Osteocyte (in vitro differentiated cells): ENCODE data around the gene HMCN1. TPM values are rescaled to one million over a fixed set of nuclear protein-coding genes. Genes with fewer than 3 reads are reported as not detected.

Experiments used
- DNase-seq: peaks from one replicate; pipeline ENCODE4 v3.0.0; 2021; ENCODE audit warnings: mixed read lengths; ENCODE audit not compliant: unreplicated experiment; ENCODE audit errors: extremely low spot score
- H3K27ac Mint-ChIP-seq: one replicate; pipeline ENCODE4 v1.8.0; 2021; ENCODE audit warnings: mild to moderate bottlenecking, mixed read lengths; ENCODE audit not compliant: unreplicated experiment
- H3K27me3 Mint-ChIP-seq: one replicate; pipeline ENCODE4 v1.8.0; 2021; ENCODE audit warnings: mixed read lengths; ENCODE audit not compliant: unreplicated experiment
- H3K36me3 Mint-ChIP-seq: one replicate; pipeline ENCODE4 v1.8.0; 2021; ENCODE audit warnings: mixed read lengths; ENCODE audit not compliant: unreplicated experiment
- H3K4me1 Mint-ChIP-seq: one replicate; pipeline ENCODE4 v1.8.0; 2021; ENCODE audit warnings: mixed read lengths; ENCODE audit not compliant: unreplicated experiment
- H3K4me3 Mint-ChIP-seq: one replicate; pipeline ENCODE4 v1.8.0; 2021; ENCODE audit warnings: mild to moderate bottlenecking, moderate library complexity, mixed read lengths; ENCODE audit not compliant: unreplicated experiment
- H3K9me3 Mint-ChIP-seq: one replicate; pipeline ENCODE4 v1.8.0; 2021; ENCODE audit warnings: mixed read lengths; ENCODE audit not compliant: unreplicated experiment
- total RNA-seq: library from RNA; stranded (reverse); gene quantifications from 2 replicates; pipeline ENCODE4 v1.2.1, GENCODE V29; 2021
- TF ChIP-seq, protein P1 (sequence below): fragments of 200-600 bp; sonication (generic); IDR thresholded peaks from 2 replicates; pipeline ENCODE4 v1.5.0; 2021; ENCODE audit warnings: antibody characterized with exemption, mild to moderate bottlenecking, moderate library complexity

Gene HMCN1
- total RNA-seq, 1 donor from 2014 or later: 91.4 TPM

DNA sequence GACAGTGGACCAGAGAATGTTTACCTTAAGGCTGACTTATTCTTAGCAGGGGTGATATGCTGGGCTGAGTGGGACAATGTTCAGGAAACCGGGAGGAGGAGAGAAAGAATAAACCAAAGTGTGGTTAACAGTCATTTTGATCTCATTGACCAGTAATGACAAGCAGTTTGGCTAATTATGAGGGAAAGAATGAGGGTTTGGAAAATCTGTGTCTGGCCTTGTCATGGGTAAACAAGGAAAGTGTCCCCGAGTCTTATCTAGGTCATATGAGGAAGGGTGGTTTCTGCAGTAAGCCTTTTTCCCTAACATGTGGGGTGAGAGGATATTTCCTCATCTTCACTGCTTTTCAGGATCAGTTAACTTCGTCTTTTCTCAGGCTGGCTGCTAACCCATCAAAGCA, 485.9 kb downstream of the HMCN1 start:
- no peak for DNase-seq
- H3K27ac Mint-ChIP-seq: no peak overlapping the region
- no peak overlapping the region for H3K4me3 Mint-ChIP-seq
- TF ChIP-seq, protein P1, sequence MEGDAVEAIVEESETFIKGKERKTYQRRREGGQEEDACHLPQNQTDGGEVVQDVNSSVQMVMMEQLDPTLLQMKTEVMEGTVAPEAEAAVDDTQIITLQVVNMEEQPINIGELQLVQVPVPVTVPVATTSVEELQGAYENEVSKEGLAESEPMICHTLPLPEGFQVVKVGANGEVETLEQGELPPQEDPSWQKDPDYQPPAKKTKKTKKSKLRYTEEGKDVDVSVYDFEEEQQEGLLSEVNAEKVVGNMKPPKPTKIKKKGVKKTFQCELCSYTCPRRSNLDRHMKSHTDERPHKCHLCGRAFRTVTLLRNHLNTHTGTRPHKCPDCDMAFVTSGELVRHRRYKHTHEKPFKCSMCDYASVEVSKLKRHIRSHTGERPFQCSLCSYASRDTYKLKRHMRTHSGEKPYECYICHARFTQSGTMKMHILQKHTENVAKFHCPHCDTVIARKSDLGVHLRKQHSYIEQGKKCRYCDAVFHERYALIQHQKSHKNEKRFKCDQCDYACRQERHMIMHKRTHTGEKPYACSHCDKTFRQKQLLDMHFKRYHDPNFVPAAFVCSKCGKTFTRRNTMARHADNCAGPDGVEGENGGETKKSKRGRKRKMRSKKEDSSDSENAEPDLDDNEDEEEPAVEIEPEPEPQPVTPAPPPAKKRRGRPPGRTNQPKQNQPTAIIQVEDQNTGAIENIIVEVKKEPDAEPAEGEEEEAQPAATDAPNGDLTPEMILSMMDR: no peak
- H3K9me3 Mint-ChIP-seq: no peaks in the 10 kb centered on the region
- no peaks in the 10 kb centered on the region for H3K27me3 Mint-ChIP-seq
- H3K4me1 Mint-ChIP-seq: peaks cover 16% of the 10 kb centered on the region
- no peaks in the 10 kb centered on the region for H3K36me3 Mint-ChIP-seq

DNA sequence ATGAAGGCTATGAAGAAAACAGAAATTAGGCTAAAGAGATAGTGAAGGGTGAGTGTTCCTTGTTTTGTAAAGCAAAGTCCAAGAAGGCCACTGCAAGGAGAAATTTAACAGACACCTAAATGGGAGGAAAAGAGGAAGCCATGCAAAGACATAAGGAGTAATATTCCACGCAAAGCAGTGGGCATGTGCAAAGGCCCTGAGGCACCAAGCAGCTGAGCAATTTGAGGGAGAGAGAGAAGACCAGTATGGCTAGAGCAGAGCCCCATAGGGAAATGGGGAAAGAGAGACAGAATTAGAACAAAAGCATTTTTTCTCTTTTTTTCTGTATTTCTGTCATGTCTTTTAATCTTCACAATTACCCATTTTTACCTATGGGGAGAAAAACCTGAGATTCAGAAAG, 486.7 kb downstream of the HMCN1 start:
- H3K9me3 Mint-ChIP-seq: no peaks in the 10 kb centered on the region
- no peak for DNase-seq
- H3K4me3 Mint-ChIP-seq: no peak overlapping the region
- TF ChIP-seq, protein P1: no peak
- H3K27me3 Mint-ChIP-seq: no peaks in the 10 kb centered on the region
- peaks cover 16% of the 10 kb centered on the region for H3K4me1 Mint-ChIP-seq
- H3K27ac Mint-ChIP-seq: no peak overlapping the region
- H3K36me3 Mint-ChIP-seq: no peaks in the 10 kb centered on the region

DNA sequence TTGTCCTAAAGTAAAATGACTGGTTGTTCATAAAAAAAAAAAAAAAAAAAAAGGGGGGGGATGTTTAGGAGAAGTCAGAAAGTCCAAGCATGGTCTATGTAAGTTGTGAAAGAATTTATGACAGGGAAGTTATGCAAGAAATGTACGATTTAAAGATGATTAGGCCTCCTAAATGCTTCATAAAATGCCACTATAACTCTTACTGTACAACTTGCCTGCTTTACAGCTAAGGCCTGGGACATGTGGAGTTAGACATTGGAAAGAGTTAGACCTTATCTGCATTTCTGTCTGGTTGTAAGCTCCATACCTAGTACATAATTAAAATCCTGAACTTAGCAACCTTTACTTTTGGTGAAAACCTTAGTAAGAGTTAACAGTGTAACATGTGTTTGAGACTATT, 490.9 kb downstream of the HMCN1 start:
- DNase-seq: no peak
- TF ChIP-seq, protein P1: no peak
- H3K27ac Mint-ChIP-seq: no peak overlapping the region

DNA sequence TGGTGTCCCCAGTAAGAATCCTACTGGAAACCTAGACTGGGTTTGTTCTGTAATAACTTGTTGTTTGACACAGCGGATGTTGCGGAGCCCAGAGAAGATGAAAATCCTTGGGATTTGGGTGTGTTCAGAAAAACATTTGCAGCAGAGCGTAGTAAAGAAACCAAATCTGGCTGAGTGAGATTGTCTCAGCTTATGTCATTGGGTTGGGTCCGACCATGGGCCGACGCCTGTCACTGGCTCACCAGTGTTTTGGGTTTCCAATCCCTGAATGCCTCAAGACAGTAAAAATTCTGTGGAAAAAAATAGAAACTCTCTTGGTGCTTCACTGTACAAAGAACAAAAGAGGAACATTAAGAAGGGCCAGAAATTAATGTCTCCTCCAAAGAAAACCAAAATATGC, 494.6 kb downstream of the HMCN1 start:
- no peaks in the 10 kb centered on the region for H3K4me1 Mint-ChIP-seq
- TF ChIP-seq, protein P1: no peak
- no peaks in the 10 kb centered on the region for H3K36me3 Mint-ChIP-seq
- H3K4me3 Mint-ChIP-seq: no peak overlapping the region
- H3K9me3 Mint-ChIP-seq: no peaks in the 10 kb centered on the region
- no peak overlapping the region for H3K27ac Mint-ChIP-seq
- DNase-seq: no peak
- no peaks in the 10 kb centered on the region for H3K27me3 Mint-ChIP-seq

More for the DNA sequence above, 490.9 kb downstream of the HMCN1 start:
- no peaks in the 10 kb centered on the region for H3K9me3 Mint-ChIP-seq
- H3K4me1 Mint-ChIP-seq: peaks cover 4% of the 10 kb centered on the region
- no peak overlapping the region for H3K4me3 Mint-ChIP-seq
- no peaks in the 10 kb centered on the region for H3K27me3 Mint-ChIP-seq
- no peaks in the 10 kb centered on the region for H3K36me3 Mint-ChIP-seq

DNA sequence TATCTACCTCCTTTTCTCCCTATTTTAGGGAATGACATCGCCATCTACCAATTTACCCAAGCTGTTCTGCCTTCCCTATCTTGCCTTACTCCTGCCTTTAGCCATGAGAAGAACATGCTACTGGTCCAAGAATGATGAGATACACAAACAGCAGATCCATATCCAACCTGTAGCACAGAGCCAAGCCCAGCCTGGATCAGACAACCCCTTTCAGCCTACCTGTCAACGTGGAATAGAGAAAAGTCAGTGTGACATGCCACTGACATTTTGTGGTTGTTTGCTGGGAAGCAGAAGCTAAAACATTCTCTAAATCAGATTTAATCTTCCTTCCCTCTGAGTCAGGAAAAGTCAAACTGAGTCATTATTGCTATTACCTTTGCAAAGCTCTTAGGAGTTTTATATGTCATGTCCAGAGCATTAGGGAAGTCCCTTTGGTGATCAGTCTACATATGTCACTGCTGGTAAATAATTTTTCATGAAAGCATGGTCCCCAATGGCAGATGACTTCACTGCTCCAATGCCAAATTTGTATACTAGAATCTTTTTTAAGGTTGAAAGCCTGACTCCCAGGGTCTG, 497.8 kb downstream of the HMCN1 start:
- Mint-ChIP-seq H3K36me3 (no peaks in the 10 kb centered on the region), H3K27me3 (no peaks in the 10 kb centered on the region), H3K9me3 (no peaks in the 10 kb centered on the region), H3K4me1 (peaks cover 10% of the 10 kb centered on the region), H3K27ac (no peak overlapping the region), H3K4me3 (no peak overlapping the region)
- TF ChIP-seq, protein P1: no peak
- no peak for DNase-seq
